ENCODE measurements around the gene PIK3C2B. TPM values are rescaled to one million over a fixed set of nuclear protein-coding genes. Genes with fewer than 3 reads are reported as not detected.

Gene PIK3C2B
- total and polyA plus RNA-seq, 2 donors (not counting 3 experiments of a cell fraction or from before 2014, with no cell fraction given), result 33.7 to 49.0 TPM

DNA sequence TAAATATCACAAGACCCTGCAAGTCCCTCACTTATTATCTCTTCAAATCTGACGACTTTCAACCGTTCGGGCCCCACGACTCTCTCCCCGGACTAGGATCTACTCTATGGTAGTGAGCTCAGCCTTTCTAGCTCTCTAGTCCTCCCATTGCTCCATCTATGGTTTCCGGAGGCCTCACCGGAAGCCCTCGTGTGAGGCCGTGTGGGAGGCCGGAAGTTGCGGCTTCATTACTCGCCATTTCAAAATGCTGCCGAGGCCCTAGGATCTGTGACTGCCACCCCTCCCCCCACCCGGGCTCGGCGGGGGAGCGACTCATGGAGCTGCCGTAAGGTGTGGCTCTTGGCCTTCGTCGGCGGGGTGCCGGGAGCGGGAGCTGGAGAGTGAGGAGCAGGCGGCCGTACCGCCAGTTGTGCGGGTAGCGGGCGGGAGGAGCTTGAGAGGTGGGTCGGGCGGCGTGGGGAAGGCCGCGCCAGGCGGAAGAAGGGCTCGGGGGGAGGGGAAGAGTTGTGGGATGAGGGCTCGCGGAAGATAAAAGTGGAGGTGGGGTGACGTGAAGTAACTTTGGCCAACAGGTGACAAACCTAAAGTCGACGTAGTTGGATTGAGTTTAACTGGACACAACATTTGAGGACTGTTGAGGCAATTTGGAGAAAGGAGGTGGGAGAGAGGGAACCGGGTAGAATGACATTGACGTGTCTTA, 21.7 kb upstream of the PIK3C2B start, which contains the start of gene MDM4:
Gene MDM4 (plus strand): TSS at position 227 of the 700 bp plus-strand sequence. CDS start 9,113 bp downstream, outside the sequence.
- Histone ChIP-seq H2AFZ (ENCODE audit: low read depth, low read length) (peak within 1 kb of the TSS; percentile 73), H4K20me1 (replicated peaks; ENCODE audit: control insufficient read depth, extremely low read depth, insufficient read depth, low read length) (no peaks in the 10 kb centered on the region), H3K9me3 (replicated peaks; ENCODE audit: control insufficient read depth, insufficient read depth, low read length) (no peaks in the 10 kb centered on the region), H3K4me2 (ENCODE audit: insufficient read depth, low read length) (peak within 1 kb of the TSS; percentile 54), H3K9me1 (replicated peaks; ENCODE audit: control insufficient read depth, extremely low read depth, insufficient read depth, low read length) (no peaks in the 10 kb centered on the region), H3K27me3 (ENCODE audit: control insufficient read depth in 2 of 2, insufficient read depth in 2 of 2, low read length in 2 of 2) (no peaks in the 10 kb centered on the region), H3K9ac (replicated peaks; ENCODE audit: extremely low read depth, insufficient read depth, low read length) (peak within 1 kb of the TSS; percentile 85), H3K4me3 (replicated peaks in 1 of 3; ENCODE audit: insufficient read depth in 1 of 3, low read depth in 1 of 3, low read length in 3 of 3) (peak within 1 kb of the TSS; percentile 53 to 90 (median 74)), H3K36me3 (ENCODE audit: control insufficient read depth in 2 of 2, extremely low read depth in 1 of 2, insufficient read depth in 2 of 2, low read length in 2 of 2) (no peaks in the 10 kb centered on the region), H3K79me2 (ENCODE audit: control insufficient read depth, insufficient read depth, low read length) (peaks cover 49% of the 10 kb centered on the region), H3K27ac (ENCODE audit: insufficient read depth, low read depth, low read length) (peak within 1 kb of the TSS; percentile 68), H3K4me1 (ENCODE audit: control insufficient read depth, extremely low read depth, insufficient read depth, low read length) (no peaks in the 10 kb centered on the region)
- TF ChIP-seq JUN (IDR thresholded peaks at IDR 0.05; ENCODE audit: borderline replicate concordance, insufficient read depth, insufficient read length, low read depth) (no peak), MAX (IDR thresholded peaks at IDR 0.05; ENCODE audit: insufficient read depth, insufficient read length) (peak; percentile 39), EZH2 (IDR thresholded peaks at IDR 0.05; ENCODE audit: borderline replicate concordance, low read depth, low read length, severe bottlenecking) (no peak), POLR2AphosphoS5 (IDR thresholded peaks at IDR 0.05; ENCODE audit: insufficient read depth, low read depth, low read length) (peak; percentile 73), GATA2 (IDR thresholded peaks at IDR 0.05; ENCODE audit: insufficient read depth, insufficient read length, low read depth, low read length) (no peak), FOS (IDR thresholded peaks at IDR 0.05; ENCODE audit: borderline replicate concordance, insufficient read depth, low read length) (peak; percentile 31), MYC (IDR thresholded peaks at IDR 0.05; ENCODE audit: low read depth, low read length) (no peak), POLR2A (IDR thresholded peaks at IDR 0.05; ENCODE audit: low read depth, low read length) (peak; percentile 15)
- TF ChIP-seq, protein P1, sequence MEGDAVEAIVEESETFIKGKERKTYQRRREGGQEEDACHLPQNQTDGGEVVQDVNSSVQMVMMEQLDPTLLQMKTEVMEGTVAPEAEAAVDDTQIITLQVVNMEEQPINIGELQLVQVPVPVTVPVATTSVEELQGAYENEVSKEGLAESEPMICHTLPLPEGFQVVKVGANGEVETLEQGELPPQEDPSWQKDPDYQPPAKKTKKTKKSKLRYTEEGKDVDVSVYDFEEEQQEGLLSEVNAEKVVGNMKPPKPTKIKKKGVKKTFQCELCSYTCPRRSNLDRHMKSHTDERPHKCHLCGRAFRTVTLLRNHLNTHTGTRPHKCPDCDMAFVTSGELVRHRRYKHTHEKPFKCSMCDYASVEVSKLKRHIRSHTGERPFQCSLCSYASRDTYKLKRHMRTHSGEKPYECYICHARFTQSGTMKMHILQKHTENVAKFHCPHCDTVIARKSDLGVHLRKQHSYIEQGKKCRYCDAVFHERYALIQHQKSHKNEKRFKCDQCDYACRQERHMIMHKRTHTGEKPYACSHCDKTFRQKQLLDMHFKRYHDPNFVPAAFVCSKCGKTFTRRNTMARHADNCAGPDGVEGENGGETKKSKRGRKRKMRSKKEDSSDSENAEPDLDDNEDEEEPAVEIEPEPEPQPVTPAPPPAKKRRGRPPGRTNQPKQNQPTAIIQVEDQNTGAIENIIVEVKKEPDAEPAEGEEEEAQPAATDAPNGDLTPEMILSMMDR (IDR thresholded peaks at IDR 0.05; ENCODE audit: extremely low read depth in 1 of 2, insufficient read depth in 1 of 2, low read depth in 1 of 2, low read length in 2 of 2), result no peak
- FAIRE-seq, result peak; percentile 91
- CTCF ChIA-PET, result interaction anchor here (0.7 to 2.6 kb wide), 10 partner anchors 9 to 291 kb away, joined by 3 to 16 read pairs (median 4); no protein-coding TSS in a partner anchor
- BruUV-seq (replicated peaks), result no TSS peak
- dilution Hi-C loops (cut with MboI; ENCODE audit: extremely low pct_ligation_motif_present, low sequenced_read_pairs) (no loop called here), intact Hi-C loops (cut with micrococcal nuclease) (loop anchor here (1.0 kb wide), 1 partner anchor 9 kb away; no protein-coding TSS in a partner anchor)
- POLR2A ChIA-PET, result interaction anchor here (0.6 to 2.1 kb wide), 7 partner anchors 9 to 1211 kb away, joined by 3 to 17 read pairs (median 3); partner anchors contain the start of gene RBBP5
- peak; percentile 95 for DNase-seq (ENCODE audit: low read depth, low spot score)

Measured in endothelial cell of umbilical vein (primary cell).